ENCODE results near the gene SZT2.
"Not testable (repeated sequence)": the region's sequence is repeated elsewhere in the genome, so short reads cannot be mapped to it uniquely, and the experiment has no call there.

Gene SZT2

DNA sequence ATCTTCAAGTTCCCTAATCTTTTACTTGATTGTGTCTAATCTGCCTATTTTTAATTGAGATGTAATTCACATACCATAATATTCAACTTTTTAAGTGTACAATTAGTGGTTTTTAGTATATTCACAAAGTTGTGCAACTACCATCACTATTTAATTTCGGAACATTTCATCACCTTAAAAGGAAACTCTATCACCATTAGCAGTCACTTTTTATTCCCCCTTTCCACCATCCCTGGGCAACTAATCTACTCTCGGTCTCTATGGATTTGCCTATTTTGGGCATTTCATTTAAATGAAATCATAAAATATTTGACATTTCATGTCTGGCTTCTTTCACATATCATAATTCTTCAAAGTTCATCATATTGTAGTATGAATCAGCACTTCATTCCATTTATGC, 94.7 kb downstream of the SZT2 start:
- no peak for DNase-seq

DNA sequence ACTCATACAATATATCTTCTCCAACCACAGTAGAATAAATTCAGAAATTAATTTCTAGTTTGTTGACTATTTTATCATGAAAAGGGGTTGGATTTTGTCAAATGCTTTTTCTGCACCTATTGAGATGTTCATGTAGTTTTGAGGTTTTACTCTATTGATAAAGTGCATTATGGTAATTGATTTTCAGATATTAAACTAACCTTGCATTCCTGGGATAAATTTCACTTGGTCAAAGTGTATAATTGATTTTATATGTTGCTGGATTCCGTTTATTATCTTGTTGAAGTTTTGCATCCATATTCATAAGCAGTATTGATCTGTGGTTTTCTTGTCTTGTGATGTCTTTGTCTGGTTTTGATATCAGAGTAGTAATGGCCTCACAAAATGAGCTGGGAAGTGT, 98.5 kb downstream of the SZT2 start:
- no peak for DNase-seq

DNA sequence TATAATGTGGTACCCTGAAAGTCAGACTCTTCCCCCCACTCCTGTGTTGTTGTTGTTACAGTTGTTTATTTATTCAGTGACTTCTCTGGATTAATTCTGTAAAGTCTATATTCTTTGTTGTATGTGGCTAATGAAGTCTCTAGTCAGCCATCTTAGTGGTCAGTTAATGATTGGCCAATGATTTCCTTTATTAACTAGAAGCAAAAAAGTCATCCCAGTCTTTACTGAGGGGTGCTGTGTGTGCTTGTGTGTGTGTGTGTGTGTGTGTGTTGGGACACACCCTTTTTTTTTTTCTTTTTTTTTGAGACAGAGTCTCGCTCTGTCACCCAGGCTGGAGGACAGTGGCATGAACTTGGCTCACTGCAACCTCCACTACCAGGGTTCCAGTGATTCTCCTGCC, 101.4 kb downstream of the SZT2 start:
- DNase-seq: no peak

DNA sequence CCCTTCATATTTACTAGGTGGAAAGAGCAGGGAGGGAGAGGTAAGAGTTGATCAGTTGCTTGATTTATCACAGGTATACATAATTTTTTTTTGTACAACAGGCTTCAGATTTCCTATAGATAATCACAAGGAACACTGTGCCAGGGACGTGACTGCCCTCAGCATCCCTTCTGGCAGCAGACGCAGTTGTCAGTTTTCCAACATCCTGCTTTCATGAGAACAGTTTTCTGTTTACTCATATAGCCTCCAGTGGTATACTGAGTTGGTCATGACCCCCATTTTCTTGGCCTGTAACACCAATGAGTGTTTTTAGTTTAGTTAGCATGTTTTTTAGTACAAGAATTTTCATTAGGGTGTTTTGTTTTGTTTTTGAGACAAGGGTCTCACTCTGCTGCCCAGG, 103.1 kb downstream of the SZT2 start:
- DNase-seq: no peak

DNA sequence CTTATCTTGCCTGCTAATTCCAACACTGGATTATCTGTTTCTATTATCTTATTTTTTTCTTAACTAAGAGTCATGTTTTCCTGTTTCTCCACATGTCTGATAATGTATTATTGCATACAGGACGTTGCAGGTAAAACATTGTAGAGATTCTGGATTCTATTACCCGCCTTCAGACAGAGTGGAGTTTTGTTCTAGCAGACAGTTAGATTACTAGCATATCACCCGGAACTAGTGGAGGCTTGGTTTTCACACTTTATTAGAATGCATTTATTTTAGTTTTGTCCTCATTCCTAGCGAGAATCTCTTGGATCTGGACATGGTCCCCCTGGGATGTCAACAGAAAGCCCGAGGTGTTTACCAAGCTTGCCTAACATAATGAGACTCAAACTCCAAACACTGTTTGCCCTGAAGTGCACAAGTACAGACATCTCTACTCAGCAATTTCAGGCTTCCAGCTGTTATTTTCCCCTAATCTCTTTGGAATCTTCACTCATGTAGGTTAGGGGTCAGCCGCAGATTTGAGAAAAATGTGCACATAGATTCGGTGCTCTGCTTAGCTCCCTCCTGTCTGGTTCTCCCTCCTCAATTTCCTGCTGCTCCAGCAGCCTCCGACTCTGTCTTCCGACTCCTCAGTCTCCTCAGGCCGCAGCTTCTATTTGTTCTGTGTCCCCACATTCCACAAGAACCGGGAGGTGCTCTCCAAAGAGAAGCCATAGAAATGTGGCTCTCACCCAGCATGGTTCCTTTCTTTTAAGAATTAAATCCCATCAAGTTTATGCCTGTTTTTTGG, 104.2 kb downstream of the SZT2 start:
- no peak for DNase-seq

DNA sequence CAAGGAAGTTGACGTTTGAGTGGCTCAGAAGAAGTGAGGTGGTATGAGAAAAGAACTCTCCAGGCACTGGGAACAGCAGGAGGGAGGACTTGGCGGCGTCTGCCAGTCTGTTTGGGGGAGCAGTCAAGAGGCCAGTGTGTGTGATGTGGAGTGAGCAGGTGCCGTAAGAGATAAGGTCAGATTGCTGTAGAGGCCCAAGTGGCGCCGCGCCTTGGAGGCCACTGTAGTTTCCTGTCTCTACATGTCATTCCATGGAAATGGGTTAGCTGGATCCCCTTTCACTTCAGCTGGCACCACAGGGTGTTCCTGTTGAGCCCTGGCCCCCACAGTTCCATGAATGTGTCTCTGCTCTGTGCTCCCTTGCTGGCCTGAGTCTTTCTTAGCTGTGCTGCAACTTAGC, 105.5 kb downstream of the SZT2 start:
- DNase-seq: no peak

DNA sequence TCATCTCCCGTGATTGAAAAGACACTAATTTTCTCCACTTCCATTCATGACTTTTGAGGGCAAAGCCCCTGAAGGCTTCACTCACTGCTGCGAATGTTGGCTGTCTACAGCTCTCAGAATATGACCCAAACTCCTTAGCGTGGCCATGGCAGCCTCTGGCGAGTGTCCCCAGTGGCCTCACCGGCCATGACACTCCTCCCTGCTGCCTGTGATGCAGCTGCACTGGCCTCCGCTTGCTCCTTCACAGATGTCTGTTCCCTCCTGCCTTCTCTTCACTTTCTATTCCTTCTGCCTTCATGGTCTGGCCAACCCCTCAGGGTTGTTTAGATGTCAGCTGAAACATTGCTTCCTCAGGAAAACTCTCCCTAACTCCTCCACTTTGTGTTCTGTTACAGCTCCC, 110.2 kb downstream of the SZT2 start:
- no peak for DNase-seq

DNA sequence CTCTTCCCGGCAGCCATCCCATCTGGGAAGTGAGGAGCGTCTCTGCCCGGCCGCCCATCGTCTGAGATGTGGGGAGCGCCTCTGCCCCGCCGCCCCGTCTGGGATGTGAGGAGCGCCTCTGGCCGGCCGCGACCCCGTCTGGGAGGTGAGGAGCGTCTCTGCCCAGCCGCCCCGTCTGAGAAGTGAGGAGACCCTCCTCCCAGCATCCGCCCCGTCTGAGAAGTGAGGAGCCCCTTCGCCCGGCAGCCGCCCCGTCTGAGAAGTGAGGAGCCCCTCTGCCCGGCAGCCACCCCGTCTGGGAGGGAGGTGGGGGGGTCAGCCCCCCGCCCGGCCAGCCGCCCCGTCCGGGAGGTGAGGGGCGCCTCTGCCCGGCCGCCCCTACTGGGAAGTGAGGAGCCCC, 112.1 kb downstream of the SZT2 start:
- not testable (repeated sequence) for DNase-seq

DNA sequence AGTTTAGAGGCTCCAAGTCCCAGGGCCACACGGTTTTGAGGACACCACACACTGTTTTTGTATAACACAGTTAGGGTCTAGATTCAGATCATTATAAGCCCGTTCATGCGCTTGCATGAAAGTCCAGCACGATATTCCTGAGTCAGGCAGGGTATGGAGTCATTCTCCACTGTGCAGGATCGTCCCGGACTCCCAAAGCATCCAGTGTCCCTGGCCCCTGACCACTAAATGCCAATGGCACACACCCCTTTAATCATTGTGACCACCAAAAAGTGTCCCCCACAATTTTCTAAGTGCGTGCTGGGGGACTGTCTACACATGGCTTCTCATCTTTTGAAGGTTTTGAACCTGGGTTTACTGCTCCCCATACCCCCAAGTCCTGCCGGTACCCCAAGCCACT, 113.8 kb downstream of the SZT2 start:
- no peak for DNase-seq
